HG03159 (cell line): ENCODE data around the gene ASAP2.
"Not testable (repeated sequence)": the region's sequence is repeated elsewhere in the genome, so short reads cannot be mapped to it uniquely, and the experiment has no call there.

Experiments
- ATAC-seq: cut with Tn5 transposase; IDR thresholded peaks from one replicate; pipeline ENCODE4 v1.9.1; 2021; ENCODE audit warnings: mild to moderate bottlenecking, moderate library complexity; ENCODE audit not compliant: unreplicated experiment

ASAP2 gene

DNA sequence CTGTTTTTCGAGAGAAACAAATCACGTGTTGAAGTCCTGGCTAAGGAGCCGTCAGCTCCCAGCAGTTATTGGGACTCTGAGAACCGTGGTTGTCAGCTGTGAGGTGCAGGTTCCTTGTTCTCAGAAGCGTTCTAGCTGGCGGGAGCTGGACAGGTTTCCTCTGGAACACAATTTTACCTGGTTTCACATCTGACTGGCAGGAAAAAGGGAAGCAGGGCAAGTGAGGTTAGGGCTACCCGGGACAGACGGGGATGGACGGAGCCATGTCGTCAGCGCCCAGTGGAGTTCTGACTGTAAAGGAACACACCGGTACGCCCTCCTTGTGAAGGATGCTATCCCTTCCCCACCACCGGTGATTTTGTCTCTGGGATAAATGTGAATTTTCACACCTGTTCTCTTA is 190.6 kb downstream of the ASAP2 start:
- no peak for ATAC-seq

GRCh38 chr2:9398251-9398650 is 191.6 kb downstream of the ASAP2 start:
- ATAC-seq, result not testable (repeated sequence)

DNA sequence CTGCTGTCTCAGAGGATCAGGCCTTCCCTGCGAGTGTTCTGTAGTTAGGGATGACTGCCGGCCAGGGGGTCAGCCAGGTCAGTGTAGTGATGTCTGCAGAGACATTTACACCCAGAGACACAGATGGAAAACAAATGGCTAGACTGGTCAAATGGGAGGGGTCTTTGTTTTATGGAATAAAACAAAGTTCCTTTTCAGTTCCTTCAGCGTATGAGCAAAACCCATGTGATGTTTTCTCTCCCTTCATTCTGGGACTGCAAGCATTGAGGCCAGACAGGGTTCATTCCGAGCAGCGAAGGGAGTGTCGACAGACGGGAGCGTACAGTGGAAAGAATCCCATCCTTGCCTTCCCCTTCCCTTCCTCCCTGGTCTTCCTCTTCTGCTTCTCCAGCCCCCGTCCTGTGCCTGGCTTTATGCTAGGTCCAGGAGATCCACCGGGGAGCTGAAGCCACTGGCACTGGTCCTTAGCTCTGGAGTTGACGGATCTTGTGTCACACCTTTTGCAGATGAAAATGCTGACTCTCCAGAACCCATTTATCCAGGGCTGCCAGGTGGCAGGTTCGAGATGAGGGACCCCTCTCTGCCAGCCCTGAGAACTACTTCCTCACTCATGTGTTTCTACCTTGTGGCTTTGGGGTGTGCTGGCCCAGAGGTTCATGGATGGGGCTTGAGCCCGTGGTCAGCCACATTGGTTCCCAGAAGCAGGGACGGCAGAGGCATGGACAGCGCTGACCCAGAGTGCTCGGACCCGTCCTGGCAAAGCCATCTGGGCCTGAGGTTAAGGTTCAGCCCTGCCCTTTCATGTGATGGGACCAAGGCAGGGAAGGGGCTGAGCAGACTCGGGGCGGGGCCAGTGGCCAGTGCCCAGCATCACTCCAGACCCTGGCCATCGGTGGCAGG is 192.5 kb downstream of the ASAP2 start:
- no peak for ATAC-seq

GRCh38 chr2:9400268-9401058 is 193.9 kb downstream of the ASAP2 start:
- ATAC-seq, result no peak

DNA sequence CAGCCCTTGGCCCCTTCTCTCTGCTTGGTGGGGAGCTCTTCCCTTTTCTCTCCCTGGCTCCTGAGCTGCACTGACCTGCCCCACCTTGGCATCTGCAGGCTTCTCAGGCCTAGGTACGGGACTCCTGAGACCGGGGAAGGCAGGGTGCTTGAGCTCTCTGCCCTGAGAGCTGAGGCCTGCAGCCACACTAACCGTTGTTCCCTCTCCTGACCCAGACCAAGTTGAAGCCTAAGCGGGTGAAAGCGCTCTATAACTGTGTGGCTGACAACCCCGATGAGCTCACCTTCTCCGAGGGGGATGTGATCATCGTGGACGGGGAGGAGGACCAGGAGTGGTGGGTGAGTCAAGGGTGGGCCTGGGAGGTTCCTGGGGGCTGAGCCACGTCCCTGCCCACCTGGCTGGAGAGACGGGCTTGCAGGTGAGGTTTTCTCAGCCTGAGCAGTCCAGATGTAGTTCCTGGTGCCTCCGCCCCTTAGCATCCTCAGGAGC is 194.5 kb downstream of the ASAP2 start:
- ATAC-seq, result no peak

DNA sequence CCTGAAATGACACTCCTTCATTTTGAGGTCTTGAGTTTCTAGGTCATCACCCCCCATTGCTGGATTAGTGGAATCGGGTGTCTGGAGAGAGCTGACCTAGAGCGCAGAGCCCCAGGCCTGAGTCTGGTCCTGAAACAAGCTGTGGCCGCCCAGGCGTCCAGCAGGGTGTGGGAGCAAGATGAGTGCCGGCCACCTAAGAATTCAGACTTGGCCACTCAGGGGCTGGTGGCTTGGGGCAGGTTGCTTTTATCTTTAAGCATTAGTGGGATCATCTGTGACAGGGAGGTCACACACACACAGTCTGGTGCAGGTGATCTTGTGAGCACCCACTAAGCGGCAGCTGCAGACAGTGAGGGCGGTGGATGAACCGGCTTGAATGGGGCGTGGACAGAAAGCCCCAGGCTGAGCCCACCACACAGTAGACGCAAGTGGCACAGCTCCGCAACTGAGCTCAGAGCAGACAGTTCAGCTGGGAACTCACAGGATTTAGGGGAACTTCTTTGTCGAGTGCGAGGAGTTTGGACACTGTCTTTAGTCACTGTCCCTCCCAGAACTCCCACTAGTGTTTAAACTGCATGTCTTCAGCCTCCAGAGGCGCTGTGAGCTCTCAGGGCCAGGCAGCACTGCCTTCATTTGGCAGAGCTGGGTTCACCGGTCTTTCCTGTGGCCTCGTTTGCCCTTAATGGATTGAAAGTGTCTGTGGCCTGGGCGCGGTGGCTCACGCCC is 195.2 kb downstream of the ASAP2 start:
- ATAC-seq, result no peak

- no peak for ATAC-seq
Observed at GRCh38 chr2:9403924-9404323, 197.3 kb downstream of the ASAP2 start.

DNA sequence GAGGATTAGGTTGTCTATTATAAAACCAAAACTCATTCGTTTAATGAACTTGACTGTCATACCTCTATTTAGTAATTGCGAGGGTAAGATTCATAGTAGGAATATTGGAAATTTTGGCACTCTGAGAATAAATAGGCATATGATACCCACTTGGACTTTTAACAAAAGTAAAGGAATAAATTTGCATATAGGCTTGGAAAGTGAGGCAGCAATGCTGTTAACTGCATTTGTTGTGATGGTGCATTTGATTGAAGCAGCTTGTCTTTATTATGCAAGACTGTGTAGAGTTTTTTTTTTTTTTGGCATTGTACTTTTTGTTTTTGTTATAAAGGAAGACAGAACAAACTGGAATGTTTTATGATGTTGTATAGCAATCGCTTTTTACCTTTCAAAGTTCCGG is 197.8 kb downstream of the ASAP2 start:
- ATAC-seq, result no peak

GRCh38 chr2:9405636-9406035 is 199.0 kb downstream of the ASAP2 start:
- no peak for ATAC-seq

GRCh38 chr2:9406529-9407362 is 200.1 kb downstream of the ASAP2 start:
- no peak for ATAC-seq

GRCh38 chr2:9407363-9407811 is 200.8 kb downstream of the ASAP2 start:
- no peak for ATAC-seq

- ATAC-seq, result no peak
Observed at GRCh38 chr2:9408641-9409151, 202.1 kb downstream of the ASAP2 start.

GRCh38 chr2:9410108-9410507 is 203.5 kb downstream of the ASAP2 start:
- no peak for ATAC-seq

DNA sequence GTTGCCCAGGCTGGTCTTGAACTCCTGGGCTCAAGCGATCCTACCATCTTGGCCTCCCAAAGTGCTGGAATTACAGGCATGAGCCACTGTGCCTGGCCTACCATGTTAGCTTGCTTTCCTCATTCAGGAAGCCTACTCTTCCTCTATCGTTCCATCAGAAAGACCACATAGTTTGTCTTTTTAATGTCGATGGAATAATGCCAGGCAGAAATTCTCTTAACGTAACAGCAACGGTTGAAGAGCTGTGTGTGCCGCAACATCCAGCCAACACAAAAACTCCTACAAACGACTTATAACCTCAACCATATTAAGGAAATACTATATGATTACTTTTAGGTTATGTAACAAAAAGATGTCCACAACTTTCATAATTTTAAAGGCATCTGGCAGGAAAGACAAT is 206.2 kb downstream of the ASAP2 start:
- ATAC-seq, result no peak

GRCh38 chr2:9415516-9416169 is 209.0 kb downstream of the ASAP2 start:
- no peak for ATAC-seq

- no peak for ATAC-seq
Observed at GRCh38 chr2:9416267-9416961, 209.8 kb downstream of the ASAP2 start.

- ATAC-seq, result no peak
Observed at GRCh38 chr2:9416962-9417316, 210.3 kb downstream of the ASAP2 start.

- ATAC-seq, result no peak
Observed at GRCh38 chr2:9417725-9418124, 211.1 kb downstream of the ASAP2 start.

- ATAC-seq, result no peak
Observed at GRCh38 chr2:9418746-9419145, 212.1 kb downstream of the ASAP2 start.
